ENCODE results near the gene MTHFSD. TPM values are rescaled to one million over a fixed set of nuclear protein-coding genes. Genes with fewer than 3 reads are reported as not detected.

Gene MTHFSD
- total RNA-seq, 2 experiments from 2014 or later, result 19.3 to 22.3 TPM

DNA sequence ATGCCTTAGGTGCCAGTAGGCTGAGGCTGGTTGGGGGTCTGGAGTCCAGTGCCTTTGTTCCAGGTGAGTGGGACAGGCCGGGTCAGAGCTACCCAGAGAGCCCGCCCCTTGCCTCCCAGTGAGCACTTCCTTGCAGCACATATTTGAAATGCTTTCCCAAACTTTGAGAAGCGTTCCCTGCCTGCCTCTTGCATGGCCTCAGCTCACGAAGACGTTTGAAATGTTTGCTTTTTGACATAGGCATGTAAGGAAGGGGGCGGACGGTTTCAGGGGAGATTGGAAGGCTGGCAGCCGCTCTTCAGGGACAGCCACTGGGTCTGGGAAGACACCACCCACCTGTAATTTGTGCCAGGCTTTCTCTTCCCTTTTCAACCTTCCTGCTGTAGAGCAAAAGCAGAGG is 18.2 kb upstream of the MTHFSD start:
- ChIA-PET POLR2A (interaction anchor here (0.6 kb wide), 1 partner anchor 76 kb away, joined by 3 read pairs; no protein-coding TSS in a partner anchor), CTCF (interaction anchor here (1.0 kb wide), 1 partner anchor 9 kb away, joined by 3 read pairs; no protein-coding TSS in a partner anchor)

DNA sequence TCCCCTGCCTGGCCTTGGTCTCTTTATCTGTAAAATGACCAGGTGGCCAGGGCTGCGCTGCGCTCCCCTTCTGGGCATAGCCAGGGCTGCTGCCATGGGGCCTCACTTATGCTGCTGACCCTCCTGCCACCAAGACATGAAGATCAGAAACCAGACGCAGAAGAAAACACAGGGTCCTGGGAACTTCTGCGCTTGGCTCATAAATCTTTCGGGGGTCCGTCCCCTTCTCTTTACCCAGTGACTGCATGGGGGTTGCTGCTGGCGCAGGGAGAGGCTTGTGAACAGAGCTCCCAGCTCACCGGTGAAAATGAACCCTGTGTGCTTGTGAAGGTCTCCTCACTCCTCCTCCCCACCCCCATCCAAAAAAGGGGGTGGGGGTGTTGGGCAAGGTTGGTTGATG is 17.6 kb upstream of the MTHFSD start:
- H3K27me3 Mint-ChIP-seq, result peaks cover 75% of the 10 kb centered on the region
- no peaks in the 10 kb centered on the region for H3K36me3 Mint-ChIP-seq (ENCODE audit: low read depth)
- CTCF ChIA-PET, result no interaction called here
- DNase-seq (no peak), ATAC-seq (no peak)
- no peaks in the 10 kb centered on the region for H3K9me3 Mint-ChIP-seq
- intact Hi-C loops (cut with micrococcal nuclease), result no loop called here
- peaks cover 9% of the 10 kb centered on the region for H3K4me1 Mint-ChIP-seq (ENCODE audit: low read depth)
- no peak overlapping the region for H3K27ac Mint-ChIP-seq
- no peak for TF ChIP-seq CTCF (IDR thresholded peaks at IDR 0.05)
- no peak overlapping the region for H3K4me3 Mint-ChIP-seq
- POLR2A ChIA-PET, result no interaction called here

More for the DNA sequence above, 18.2 kb upstream of the MTHFSD start:
- H3K27me3 Mint-ChIP-seq, result peaks cover 79% of the 10 kb centered on the region
- no peak overlapping the region for H3K4me3 Mint-ChIP-seq
- no peaks in the 10 kb centered on the region for H3K36me3 Mint-ChIP-seq (ENCODE audit: low read depth)
- TF ChIP-seq CTCF (IDR thresholded peaks at IDR 0.05), result no peak
- no peaks in the 10 kb centered on the region for H3K9me3 Mint-ChIP-seq
- H3K27ac Mint-ChIP-seq, result no peak overlapping the region
- intact Hi-C loops (cut with micrococcal nuclease), result no loop called here
- ATAC-seq (no peak), DNase-seq (no peak)
- H3K4me1 Mint-ChIP-seq (ENCODE audit: low read depth), result peaks cover 9% of the 10 kb centered on the region

- peaks cover 75% of the 10 kb centered on the region for H3K27me3 Mint-ChIP-seq
- no peaks in the 10 kb centered on the region for H3K9me3 Mint-ChIP-seq
- CTCF ChIA-PET, result no interaction called here
- peaks cover 8% of the 10 kb centered on the region for H3K4me1 Mint-ChIP-seq (ENCODE audit: low read depth)
- POLR2A ChIA-PET, result no interaction called here
- ATAC-seq, result no peak
- TF ChIP-seq CTCF (IDR thresholded peaks at IDR 0.05), result no peak
- intact Hi-C loops (cut with micrococcal nuclease), result no loop called here
- no peak for DNase-seq
- no peak overlapping the region for H3K27ac Mint-ChIP-seq
- H3K36me3 Mint-ChIP-seq (ENCODE audit: low read depth), result no peaks in the 10 kb centered on the region
- no peak overlapping the region for H3K4me3 Mint-ChIP-seq
Measured at GRCh38 chr16:86572041-86572521, 17.0 kb upstream of the MTHFSD start.

DNA sequence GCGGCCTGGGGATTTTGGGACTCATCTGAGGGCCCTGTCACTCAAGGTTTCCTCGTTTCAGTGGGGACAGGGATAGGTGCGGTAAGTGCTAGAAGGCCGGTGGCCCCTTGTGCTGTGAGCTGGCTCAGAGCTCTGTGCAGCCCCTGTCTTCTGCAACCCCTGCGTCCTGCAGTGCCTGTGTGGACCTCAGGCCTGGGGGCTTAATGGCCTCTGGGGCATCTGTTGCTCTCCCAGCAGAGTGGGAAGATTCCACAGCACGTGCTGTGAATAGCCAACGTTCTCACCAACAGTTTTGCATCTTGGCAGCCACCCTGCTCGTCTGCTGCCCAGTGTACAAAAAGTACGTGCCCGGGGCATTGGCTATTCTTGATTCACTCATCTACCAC is 16.5 kb upstream of the MTHFSD start:
- CTCF ChIA-PET, result interaction anchor here (0.7 to 1.4 kb wide), 2 partner anchors 578 to 1065 kb away, joined by 3 to 4 read pairs; no protein-coding TSS in a partner anchor
- POLR2A ChIA-PET, result no interaction called here
- intact Hi-C loops (cut with micrococcal nuclease), result no loop called here
- Mint-ChIP-seq H3K27ac (no peak overlapping the region), H3K9me3 (no peaks in the 10 kb centered on the region), H3K36me3 (ENCODE audit: low read depth) (no peaks in the 10 kb centered on the region), H3K4me3 (no peak overlapping the region), H3K4me1 (ENCODE audit: low read depth) (peaks cover 4% of the 10 kb centered on the region), H3K27me3 (peaks cover 71% of the 10 kb centered on the region)
- DNase-seq (no peak), ATAC-seq (no peak)
- no peak for TF ChIP-seq CTCF (IDR thresholded peaks at IDR 0.05)

- Mint-ChIP-seq H3K4me3 (no peak overlapping the region), H3K27ac (no peak overlapping the region), H3K4me1 (ENCODE audit: low read depth) (no peaks in the 10 kb centered on the region), H3K36me3 (ENCODE audit: low read depth) (no peaks in the 10 kb centered on the region), H3K27me3 (peaks cover 71% of the 10 kb centered on the region), H3K9me3 (no peaks in the 10 kb centered on the region)
- ATAC-seq (no peak), DNase-seq (no peak)
- ChIA-PET CTCF (interaction anchor here (0.7 to 1.4 kb wide), 2 partner anchors 579 to 1066 kb away, joined by 3 to 4 read pairs; no protein-coding TSS in a partner anchor), POLR2A (no interaction called here)
- TF ChIP-seq CTCF (IDR thresholded peaks at IDR 0.05), result no peak
- intact Hi-C loops (cut with micrococcal nuclease), result no loop called here
Measured at GRCh38 chr16:86570558-86571529, 15.8 kb upstream of the MTHFSD start.

Data from activated CD8-positive, alpha-beta T cell treated with anti-CD3 and anti-CD28 coated beads for 36 hours (primary cell).